HFF-Myc (cell line): Measurements from ENCODE around the gene DDX21.
"Not testable (repeated sequence)": the region's sequence is repeated elsewhere in the genome, so short reads cannot be mapped to it uniquely, and the experiment has no call there.

Experiments
- DNase-seq: peaks from one replicate; pipeline ENCODE4 v3.0.0-alpha.2; 2011; ENCODE audit warnings: low read depth; ENCODE audit errors: extremely low read depth
- H3K4me3 ChIP-seq: replicated peaks from 2 replicates; pipeline ENCODE4 v1.5.1; 2011; ENCODE audit warnings: low read depth, mild to moderate bottlenecking, control low read depth, low read length
- TF ChIP-seq, protein P1 (sequence below): IDR thresholded peaks from 2 replicates; pipeline ENCODE4 v1.5.1; 2012; ENCODE audit warnings: mild to moderate bottlenecking, low read depth, low read length, control low read depth; ENCODE audit errors: missing control alignments

DDX21 gene

DNA sequence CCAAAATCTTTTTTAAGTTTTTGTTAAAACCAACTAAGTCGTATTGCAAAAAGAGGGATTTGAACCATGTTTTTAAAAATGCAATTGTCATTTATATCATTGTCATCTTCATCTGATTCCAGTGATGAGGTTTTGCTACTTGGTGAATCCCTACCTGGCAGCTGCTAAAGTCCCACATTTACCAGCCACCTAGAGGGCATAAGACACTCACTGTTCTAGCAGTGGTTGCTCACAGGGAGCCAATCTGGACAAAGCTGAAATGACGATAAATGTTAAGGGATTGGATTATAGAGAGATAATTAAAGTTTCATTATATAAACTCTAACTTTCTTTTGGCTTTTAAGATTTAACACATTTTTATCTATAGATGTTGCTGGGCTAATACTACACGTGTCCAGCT lies 51.3 kb downstream of the DDX21 start:
- TF ChIP-seq, protein P1, sequence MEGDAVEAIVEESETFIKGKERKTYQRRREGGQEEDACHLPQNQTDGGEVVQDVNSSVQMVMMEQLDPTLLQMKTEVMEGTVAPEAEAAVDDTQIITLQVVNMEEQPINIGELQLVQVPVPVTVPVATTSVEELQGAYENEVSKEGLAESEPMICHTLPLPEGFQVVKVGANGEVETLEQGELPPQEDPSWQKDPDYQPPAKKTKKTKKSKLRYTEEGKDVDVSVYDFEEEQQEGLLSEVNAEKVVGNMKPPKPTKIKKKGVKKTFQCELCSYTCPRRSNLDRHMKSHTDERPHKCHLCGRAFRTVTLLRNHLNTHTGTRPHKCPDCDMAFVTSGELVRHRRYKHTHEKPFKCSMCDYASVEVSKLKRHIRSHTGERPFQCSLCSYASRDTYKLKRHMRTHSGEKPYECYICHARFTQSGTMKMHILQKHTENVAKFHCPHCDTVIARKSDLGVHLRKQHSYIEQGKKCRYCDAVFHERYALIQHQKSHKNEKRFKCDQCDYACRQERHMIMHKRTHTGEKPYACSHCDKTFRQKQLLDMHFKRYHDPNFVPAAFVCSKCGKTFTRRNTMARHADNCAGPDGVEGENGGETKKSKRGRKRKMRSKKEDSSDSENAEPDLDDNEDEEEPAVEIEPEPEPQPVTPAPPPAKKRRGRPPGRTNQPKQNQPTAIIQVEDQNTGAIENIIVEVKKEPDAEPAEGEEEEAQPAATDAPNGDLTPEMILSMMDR: no peak
- DNase-seq: no peak
- no peak overlapping the region for H3K4me3 ChIP-seq

DNA sequence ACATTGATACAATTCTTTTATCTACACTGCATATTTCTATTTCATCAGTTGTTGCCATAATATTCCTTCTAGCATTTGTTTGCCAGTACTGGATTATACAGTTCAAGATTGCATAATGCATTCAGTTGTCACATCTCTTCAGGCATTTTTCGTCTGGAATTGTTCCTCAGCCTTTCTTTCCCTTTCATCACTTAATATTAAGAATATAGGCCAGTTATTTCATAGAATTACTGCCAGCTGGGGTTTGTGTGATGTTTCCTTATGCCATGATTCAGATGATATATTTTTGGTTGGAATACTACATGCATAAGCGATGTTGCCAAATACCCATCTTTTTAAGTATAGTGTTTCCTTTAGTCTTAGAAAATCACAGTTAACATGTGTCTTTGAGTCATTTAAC lies 53.4 kb downstream of the DDX21 start:
- no peak overlapping the region for H3K4me3 ChIP-seq
- no peak for DNase-seq
- TF ChIP-seq, protein P1: no peak

DNA sequence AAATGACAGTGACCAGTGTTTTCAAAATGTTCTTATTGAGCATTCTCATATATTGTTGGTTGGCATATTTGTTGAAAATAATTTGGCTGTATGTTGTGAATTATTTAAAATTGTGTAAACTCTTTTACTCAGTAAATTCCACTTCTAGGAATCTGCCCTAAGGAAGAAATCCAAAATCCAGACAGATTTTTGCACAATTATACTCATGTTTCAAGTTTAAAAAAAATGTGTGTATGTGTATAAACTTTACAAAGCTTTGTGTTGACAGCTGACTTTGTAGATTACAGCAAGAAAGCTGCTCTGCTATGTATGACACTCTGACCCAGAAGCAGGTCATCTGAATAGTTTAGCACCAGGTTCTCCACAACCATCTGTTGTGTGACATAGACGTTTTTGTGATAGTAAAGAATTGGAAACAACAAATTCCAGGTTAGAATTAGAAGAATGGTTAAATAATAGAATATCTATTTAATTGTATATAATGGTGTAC lies 54.2 kb downstream of the DDX21 start:
- TF ChIP-seq, protein P1: no peak
- DNase-seq: no peak

DNA sequence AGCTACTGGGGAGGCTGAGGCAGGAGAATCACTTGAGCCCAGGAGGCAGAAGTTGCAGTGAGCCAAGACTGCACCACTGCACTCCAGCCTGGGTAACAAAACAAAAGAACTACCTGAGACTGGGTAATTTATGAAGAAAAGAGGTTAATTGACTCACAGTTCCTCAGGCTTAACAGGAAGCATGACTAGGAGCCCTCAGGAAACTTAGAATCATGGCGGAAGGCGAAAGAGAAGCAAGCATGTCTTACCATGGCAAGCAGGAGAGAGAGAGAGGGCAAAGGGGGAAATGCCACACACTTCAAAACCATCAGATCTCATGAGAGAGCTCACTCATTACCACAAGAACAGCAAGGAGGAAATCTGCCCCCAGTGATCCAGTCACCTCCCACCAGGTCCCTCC lies 56.8 kb downstream of the DDX21 start:
- not testable (repeated sequence) for H3K4me3 ChIP-seq, DNase-seq

More for the DNA sequence above, 54.2 kb downstream of the DDX21 start:
- no peak overlapping the region for H3K4me3 ChIP-seq

DNA sequence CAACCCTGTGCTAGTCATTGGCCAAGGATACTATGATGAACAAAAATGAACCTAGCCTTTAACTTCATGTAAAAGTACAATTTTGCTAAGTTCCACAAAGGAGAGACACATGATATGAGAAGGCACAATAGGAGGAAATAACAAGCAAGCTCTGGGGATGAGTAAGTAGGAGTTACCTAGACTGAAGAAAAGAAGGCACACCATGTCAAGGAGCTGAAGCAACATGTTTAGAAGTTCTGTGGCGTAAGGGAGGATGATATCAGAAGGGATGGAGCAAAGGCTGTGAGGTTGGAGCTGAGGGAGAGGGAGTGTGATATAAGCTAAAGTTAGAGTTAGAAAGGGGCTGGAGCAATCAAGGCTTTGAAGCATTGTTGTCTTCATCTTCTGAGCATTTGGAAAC lies 58.2 kb downstream of the DDX21 start:
- TF ChIP-seq, protein P1: no peak
- DNase-seq: no peak
- H3K4me3 ChIP-seq: no peak overlapping the region

DNA sequence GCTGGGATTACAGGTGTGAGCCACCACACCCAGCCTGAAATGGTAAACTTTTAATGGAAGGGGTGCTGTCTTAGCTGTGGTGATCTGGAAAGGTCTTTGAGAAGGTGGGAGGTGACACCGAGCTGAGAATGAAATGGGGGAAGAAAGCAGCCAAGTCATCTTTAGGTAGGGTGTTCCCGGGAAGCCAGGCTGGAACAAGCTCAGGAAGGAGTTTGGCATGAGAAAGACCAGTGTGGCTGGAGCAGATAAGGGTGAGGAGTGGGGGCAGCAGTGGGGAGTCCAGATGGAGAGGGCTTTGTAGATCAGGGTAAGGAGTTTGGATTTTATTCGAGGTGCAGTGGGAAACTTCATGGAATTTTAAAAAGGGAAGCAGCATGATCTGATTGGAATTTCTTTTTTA lies 62.6 kb downstream of the DDX21 start:
- no peak for DNase-seq
- no peak overlapping the region for H3K4me3 ChIP-seq
- TF ChIP-seq, protein P1: no peak

DNA sequence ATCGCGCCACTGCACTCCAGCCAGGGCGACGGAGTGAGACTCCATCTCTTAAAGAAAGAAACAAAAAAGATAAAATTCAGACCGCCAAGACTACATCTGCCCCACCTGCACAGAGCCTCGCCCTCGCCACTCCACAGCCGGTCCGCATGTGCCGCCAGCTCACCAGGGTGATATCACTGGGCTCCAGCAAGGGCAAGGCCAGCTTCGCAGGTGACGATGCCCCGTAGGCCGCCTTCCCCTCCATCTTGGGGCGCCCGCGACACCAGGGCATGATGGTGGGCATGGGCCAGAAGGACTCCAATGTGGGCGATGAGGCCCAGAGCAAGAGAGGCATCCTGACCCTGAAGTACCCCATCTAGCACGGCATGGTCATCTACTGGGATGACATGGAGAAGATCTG lies 66.6 kb downstream of the DDX21 start:
- no peak for DNase-seq
- no peak overlapping the region for H3K4me3 ChIP-seq
- TF ChIP-seq, protein P1: no peak
